ENCODE measurements around the gene AFG3L2.
"Not testable (repeated sequence)": the region's sequence is repeated elsewhere in the genome, so short reads cannot be mapped to it uniquely, and the experiment has no call there.

Gene AFG3L2

GRCh38 chr18:12410747-12411146 lies 33.7 kb upstream of the AFG3L2 start:
- WGBS, 2 experiments: 89 to 95% methylated on average over 9 of the region's 9 CpGs
- not testable (repeated sequence) for H3K4me1 ChIP-seq (ENCODE audit: control insufficient read depth, insufficient read depth, low read length); H3K27ac ChIP-seq (ENCODE audit: insufficient read depth, low read depth, low read length, poor library complexity, severe bottlenecking); H3K4me3 ChIP-seq (ENCODE audit: insufficient read depth, low read depth, low read length); H3K36me3 ChIP-seq (ENCODE audit: control insufficient read depth, insufficient read depth, low read length); H3K9me3 ChIP-seq (ENCODE audit: control insufficient read depth, low read length)
- peaks cover 15% of the 10 kb centered on the region for H3K27me3 ChIP-seq (ENCODE audit: control insufficient read depth, insufficient read depth, low read length, poor library complexity, severe bottlenecking)

- H3K36me3 ChIP-seq (ENCODE audit: control insufficient read depth, insufficient read depth, low read length): no peaks in the 10 kb centered on the region
- H3K27me3 ChIP-seq (ENCODE audit: control insufficient read depth, insufficient read depth, low read length, poor library complexity, severe bottlenecking): peaks cover 20% of the 10 kb centered on the region
- H3K4me3 ChIP-seq (ENCODE audit: insufficient read depth, low read depth, low read length): no peak overlapping the region
- H3K9me3 ChIP-seq (ENCODE audit: control insufficient read depth, low read length): no peaks in the 10 kb centered on the region
- H3K4me1 ChIP-seq (ENCODE audit: control insufficient read depth, insufficient read depth, low read length): no peaks in the 10 kb centered on the region
- no peak overlapping the region for H3K27ac ChIP-seq (ENCODE audit: insufficient read depth, low read depth, low read length, poor library complexity, severe bottlenecking)
- WGBS, 2 experiments: 86 to 92% methylated on average over 9 of the region's 9 CpGs
Observed at GRCh38 chr18:12410081-12410481, 33.1 kb upstream of the AFG3L2 start.

GRCh38 chr18:12409469-12409868 lies 32.4 kb upstream of the AFG3L2 start:
- H3K27ac ChIP-seq (ENCODE audit: insufficient read depth, low read depth, low read length, poor library complexity, severe bottlenecking): no peak overlapping the region
- WGBS, 2 experiments: 84% methylated on average over 2 to 3 of the region's 3 CpGs
- H3K27me3 ChIP-seq (ENCODE audit: control insufficient read depth, insufficient read depth, low read length, poor library complexity, severe bottlenecking): peaks cover 26% of the 10 kb centered on the region
- H3K4me3 ChIP-seq (ENCODE audit: insufficient read depth, low read depth, low read length): no peak overlapping the region
- no peaks in the 10 kb centered on the region for H3K4me1 ChIP-seq (ENCODE audit: control insufficient read depth, insufficient read depth, low read length)
- H3K9me3 ChIP-seq (ENCODE audit: control insufficient read depth, low read length): no peaks in the 10 kb centered on the region
- H3K36me3 ChIP-seq (ENCODE audit: control insufficient read depth, insufficient read depth, low read length): no peaks in the 10 kb centered on the region

- Histone ChIP-seq H3K9me3 (ENCODE audit: control insufficient read depth, low read length) (no peaks in the 10 kb centered on the region), H3K27ac (ENCODE audit: insufficient read depth, low read depth, low read length, poor library complexity, severe bottlenecking) (no peak overlapping the region), H3K4me3 (ENCODE audit: insufficient read depth, low read depth, low read length) (peak overlapping the region; percentile 32), H3K36me3 (ENCODE audit: control insufficient read depth, insufficient read depth, low read length) (no peaks in the 10 kb centered on the region), H3K4me1 (ENCODE audit: control insufficient read depth, insufficient read depth, low read length) (no peaks in the 10 kb centered on the region), H3K27me3 (ENCODE audit: control insufficient read depth, insufficient read depth, low read length, poor library complexity, severe bottlenecking) (peaks cover 29% of the 10 kb centered on the region)
- 12 to 14% methylated on average over 31 to 32 of the region's 32 CpGs for WGBS, 2 experiments
Observed at GRCh38 chr18:12408247-12408869, 31.3 kb upstream of the AFG3L2 start.

- no peak overlapping the region for H3K4me3 ChIP-seq (ENCODE audit: insufficient read depth, low read depth, low read length)
- no peaks in the 10 kb centered on the region for H3K9me3 ChIP-seq (ENCODE audit: control insufficient read depth, low read length)
- no peaks in the 10 kb centered on the region for H3K36me3 ChIP-seq (ENCODE audit: control insufficient read depth, insufficient read depth, low read length)
- 80% methylated on average over 19 of the region's 19 CpGs for WGBS, 2 experiments
- H3K4me1 ChIP-seq (ENCODE audit: control insufficient read depth, insufficient read depth, low read length): no peaks in the 10 kb centered on the region
- H3K27me3 ChIP-seq (ENCODE audit: control insufficient read depth, insufficient read depth, low read length, poor library complexity, severe bottlenecking): peaks cover 29% of the 10 kb centered on the region
- H3K27ac ChIP-seq (ENCODE audit: insufficient read depth, low read depth, low read length, poor library complexity, severe bottlenecking): no peak overlapping the region
Observed at GRCh38 chr18:12406371-12407111, 29.5 kb upstream of the AFG3L2 start.

GRCh38 chr18:12405066-12405465 lies 28.0 kb upstream of the AFG3L2 start:
- H3K9me3 ChIP-seq (ENCODE audit: control insufficient read depth, low read length): no peaks in the 10 kb centered on the region
- no peak overlapping the region for H3K4me3 ChIP-seq (ENCODE audit: insufficient read depth, low read depth, low read length)
- H3K27me3 ChIP-seq (ENCODE audit: control insufficient read depth, insufficient read depth, low read length, poor library complexity, severe bottlenecking): peaks cover 29% of the 10 kb centered on the region
- H3K4me1 ChIP-seq (ENCODE audit: control insufficient read depth, insufficient read depth, low read length): no peaks in the 10 kb centered on the region
- 90 to 95% methylated on average over 3 of the region's 3 CpGs for WGBS, 2 experiments
- no peaks in the 10 kb centered on the region for H3K36me3 ChIP-seq (ENCODE audit: control insufficient read depth, insufficient read depth, low read length)
- no peak overlapping the region for H3K27ac ChIP-seq (ENCODE audit: insufficient read depth, low read depth, low read length, poor library complexity, severe bottlenecking)

- Histone ChIP-seq H3K36me3 (ENCODE audit: control insufficient read depth, insufficient read depth, low read length) (no peaks in the 10 kb centered on the region), H3K4me1 (ENCODE audit: control insufficient read depth, insufficient read depth, low read length) (no peaks in the 10 kb centered on the region), H3K27me3 (ENCODE audit: control insufficient read depth, insufficient read depth, low read length, poor library complexity, severe bottlenecking) (peaks cover 29% of the 10 kb centered on the region), H3K4me3 (ENCODE audit: insufficient read depth, low read depth, low read length) (no peak overlapping the region), H3K9me3 (ENCODE audit: control insufficient read depth, low read length) (no peaks in the 10 kb centered on the region), H3K27ac (ENCODE audit: insufficient read depth, low read depth, low read length, poor library complexity, severe bottlenecking) (no peak overlapping the region)
- WGBS, 2 experiments: 90 to 92% methylated on average over 6 of the region's 6 CpGs
Observed at GRCh38 chr18:12403601-12404506, 26.8 kb upstream of the AFG3L2 start.

- H3K27ac ChIP-seq (ENCODE audit: insufficient read depth, low read depth, low read length, poor library complexity, severe bottlenecking): no peak overlapping the region
Observed at GRCh38 chr18:12401881-12402280, 24.9 kb upstream of the AFG3L2 start.

GRCh38 chr18:12399231-12399630 lies 22.2 kb upstream of the AFG3L2 start:
- Histone ChIP-seq H3K9me3 (ENCODE audit: control insufficient read depth, low read length) (no peaks in the 10 kb centered on the region), H3K27ac (ENCODE audit: insufficient read depth, low read depth, low read length, poor library complexity, severe bottlenecking) (no peak overlapping the region), H3K27me3 (ENCODE audit: control insufficient read depth, insufficient read depth, low read length, poor library complexity, severe bottlenecking) (peaks cover under 1% of the 10 kb centered on the region), H3K36me3 (ENCODE audit: control insufficient read depth, insufficient read depth, low read length) (no peaks in the 10 kb centered on the region), H3K4me3 (ENCODE audit: insufficient read depth, low read depth, low read length) (no peak overlapping the region), H3K4me1 (ENCODE audit: control insufficient read depth, insufficient read depth, low read length) (no peaks in the 10 kb centered on the region)
- 86% methylated on average over 5 of the region's 5 CpGs for WGBS, 2 experiments

More at GRCh38 chr18:12401881-12402280, 24.9 kb upstream of the AFG3L2 start:
- H3K27me3 ChIP-seq (ENCODE audit: control insufficient read depth, insufficient read depth, low read length, poor library complexity, severe bottlenecking): peaks cover 25% of the 10 kb centered on the region
- no peaks in the 10 kb centered on the region for H3K9me3 ChIP-seq (ENCODE audit: control insufficient read depth, low read length)
- WGBS, 2 experiments: 85 to 88% methylated on average over 9 of the region's 9 CpGs
- no peaks in the 10 kb centered on the region for H3K4me1 ChIP-seq (ENCODE audit: control insufficient read depth, insufficient read depth, low read length)
- no peak overlapping the region for H3K4me3 ChIP-seq (ENCODE audit: insufficient read depth, low read depth, low read length)
- H3K36me3 ChIP-seq (ENCODE audit: control insufficient read depth, insufficient read depth, low read length): no peaks in the 10 kb centered on the region

- H3K27me3 ChIP-seq (ENCODE audit: control insufficient read depth, insufficient read depth, low read length, poor library complexity, severe bottlenecking): no peaks in the 10 kb centered on the region
- no peak overlapping the region for H3K27ac ChIP-seq (ENCODE audit: insufficient read depth, low read depth, low read length, poor library complexity, severe bottlenecking)
- H3K4me1 ChIP-seq (ENCODE audit: control insufficient read depth, insufficient read depth, low read length): no peaks in the 10 kb centered on the region
- no peak overlapping the region for H3K4me3 ChIP-seq (ENCODE audit: insufficient read depth, low read depth, low read length)
- H3K36me3 ChIP-seq (ENCODE audit: control insufficient read depth, insufficient read depth, low read length): no peaks in the 10 kb centered on the region
- H3K9me3 ChIP-seq (ENCODE audit: control insufficient read depth, low read length): no peaks in the 10 kb centered on the region
- WGBS, 2 experiments: 87 to 92% methylated on average over 5 of the region's 5 CpGs
Observed at GRCh38 chr18:12398625-12399024, 21.6 kb upstream of the AFG3L2 start.

Measured in ectodermal cell (in vitro differentiated cells).